HCT116 (cell line): ENCODE data around the gene GRB10. TPM values are rescaled to one million over a fixed set of nuclear protein-coding genes. Genes with fewer than 3 reads are reported as not detected.

Experiments used
- ATAC-seq: fragments of 200-7000 bp; cut with Tn5 transposase; 2 replicates; pipeline ENCODE4 v1.9.1; 2020; ENCODE audit warnings: mild to moderate bottlenecking, moderate library complexity
- BruUV-seq: library from RNA; stranded (reverse); fragments of 400-500 nt; replicated peaks from 2 replicates; lab custom pipeline; 2021; lab: Mats Ljungman, UMichigan
- CTCF ChIA-PET: fragments of 300-600 bp; sonication (Branson Sonifier 250); formaldehyde crosslinking; loops from one replicate; lab custom pipeline; 2021; ENCODE audit warnings: antibody characterized with exemption; lab: Charles Lee
- POLR2A ChIA-PET: fragments of 300-600, 350-600 bp; sonication (Branson Sonifier 250); formaldehyde crosslinking; loops from one replicate; lab custom pipeline; 2021; ENCODE audit warnings: antibody characterized with exemption; lab: Charles Lee
- RAD21 ChIA-PET, 2 experiments: fragments of 300-600 bp; sonication (Branson Sonifier 250); formaldehyde crosslinking; loops; one replicate each; lab custom pipeline; 2023; ENCODE audit warnings: low total read pairs in 2 of 2; ENCODE audit not compliant: uncharacterized antibody in 2 of 2, unreplicated experiment in 2 of 2, low non-redundant PET in 1 of 2; lab: Charles Lee
- DNase-seq: peaks from one replicate; pipeline ENCODE4 v3.0.0-alpha.2; 2010; ENCODE audit warnings: low read depth, low spot score
- H2AFZ ChIP-seq: fragments of 200-600 bp; shearing (Covaris generic), sonication (generic); 2 replicates; pipeline ENCODE4 v1.6.1; 2017; ENCODE audit warnings: low read depth, mixed run types, mixed read lengths, antibody characterized with exemption, low read length; ENCODE audit not compliant: poor library complexity, severe bottlenecking
- H3K27ac ChIP-seq: 2 replicates; pipeline ENCODE4 v1.5.1; 2012; ENCODE audit warnings: low read depth, low read length
- H3K27me3 ChIP-seq: fragments of 200-600 bp; sonication (generic); 2 replicates; pipeline ENCODE4 v1.6.1; 2016; ENCODE audit warnings: mixed run types, low read length, mixed read lengths; ENCODE audit not compliant: insufficient read depth
- H3K36me3 ChIP-seq, 2 experiments: fragments of 200-500 bp in 1 of 2; fragments of 200-600 bp in 1 of 2; sonication (Bioruptor generic) in 1 of 2; sonication (generic) in 1 of 2; 2 replicates each; pipeline versions ENCODE4 v1.5.1 to v1.6.1; 2014 to 2016; ENCODE audit warnings: low read length in 2 of 2, inconsistent platforms in 1 of 2, mixed read lengths in 1 of 2, mixed run types in 1 of 2; ENCODE audit not compliant: insufficient read depth in 2 of 2, control insufficient read depth in 1 of 2
- H3K4me1 ChIP-seq, 2 experiments: fragments of 200-600 bp in 1 of 2; sonication (generic) in 1 of 2; 2 replicates each; pipeline versions ENCODE4 v1.5.1 to v1.6.1; 2012 to 2017; ENCODE audit warnings: low read length in 2 of 2, inconsistent platforms in 1 of 2, mild to moderate bottlenecking in 1 of 2, mixed read lengths in 1 of 2, mixed run types in 1 of 2, moderate library complexity in 1 of 2; ENCODE audit not compliant: insufficient read depth in 2 of 2, control insufficient read depth in 1 of 2
- H3K4me2 ChIP-seq: fragments of 200-600 bp; sonication (generic); 2 replicates; pipeline ENCODE4 v1.6.1; 2017; ENCODE audit warnings: mixed run types, low read length, mixed read lengths
- H3K4me3 ChIP-seq, 2 experiments: fragments of 200-600 bp in 1 of 2; sonication (generic) in 1 of 2; replicated peaks in 1 of 2; 2 replicates each; pipeline ENCODE4 v1.5.1; 2011 to 2016; ENCODE audit warnings: low read length in 2 of 2, control low read depth in 1 of 2, low read depth in 1 of 2, mild to moderate bottlenecking in 1 of 2, mixed read lengths in 1 of 2, mixed run types in 1 of 2
- H3K79me2 ChIP-seq: fragments of 200-600 bp; sonication (generic); 2 replicates; pipeline ENCODE4 v1.6.1; 2017; ENCODE audit warnings: mild to moderate bottlenecking, mixed run types, low read length, moderate library complexity, mixed read lengths; ENCODE audit not compliant: insufficient read depth
- H3K9ac ChIP-seq: fragments of 200-600 bp; sonication (generic); 2 replicates; pipeline ENCODE4 v1.6.1; 2016; ENCODE audit warnings: low read length, mixed read lengths
- H3K9me2 ChIP-seq: fragments of 200-600 bp; sonication (generic), shearing (Covaris generic); 2 replicates; pipeline ENCODE4 v1.6.1; 2017; ENCODE audit warnings: mixed run types, mild to moderate bottlenecking, moderate library complexity; ENCODE audit not compliant: insufficient read depth
- H3K9me3 ChIP-seq, 2 experiments: fragments of 200-500 bp in 1 of 2; fragments of 200-600 bp in 1 of 2; sonication (Bioruptor generic) in 1 of 2; sonication (generic) in 1 of 2; 2 replicates each; pipeline ENCODE4 v1.6.1; 2014 to 2017; ENCODE audit warnings: low read length in 2 of 2, mixed read lengths in 2 of 2, inconsistent platforms in 1 of 2, low read depth in 1 of 2, mild to moderate bottlenecking in 1 of 2, mixed run types in 1 of 2, moderate library complexity in 1 of 2; ENCODE audit not compliant: control insufficient read depth in 1 of 2, insufficient read depth in 1 of 2
- H4K20me1 ChIP-seq: fragments of 200-600 bp; sonication (generic), shearing (Covaris generic); 2 replicates; pipeline ENCODE4 v1.6.1; 2017; ENCODE audit warnings: mixed run types, mild to moderate bottlenecking, moderate library complexity; ENCODE audit not compliant: insufficient read depth
- CEBPB ChIP-seq: IDR thresholded peaks from 2 replicates; pipeline ENCODE4 v1.6.1; 2012; ENCODE audit warnings: low read depth
- ELF1 ChIP-seq: IDR thresholded peaks from 2 replicates; pipeline ENCODE4 v1.6.1; 2012; ENCODE audit warnings: low read depth, borderline replicate concordance
- EZH2 ChIP-seq: fragments of 200-600 bp; sonication (generic); IDR thresholded peaks from 2 replicates; pipeline ENCODE4 v1.6.1; 2017; ENCODE audit warnings: antibody characterized with exemption, mixed run types
- FOSL1 ChIP-seq: IDR thresholded peaks from 2 replicates; pipeline ENCODE4 v1.6.1; 2012; ENCODE audit warnings: low read depth
- RAD21 ChIP-seq: IDR thresholded peaks from 2 replicates; pipeline ENCODE4 v1.6.1; 2012; ENCODE audit warnings: low read depth, mild to moderate bottlenecking
- TCF7L2 ChIP-seq: IDR thresholded peaks from 2 replicates; pipeline ENCODE4 v1.7.0; 2011; ENCODE audit warnings: borderline replicate concordance, inconsistent platforms; ENCODE audit not compliant: insufficient read depth, insufficient read length; ENCODE audit errors: extremely low read depth
- YY1 ChIP-seq: IDR thresholded peaks from 2 replicates; pipeline ENCODE4 v1.6.1; 2011; ENCODE audit warnings: low read length, low read depth, moderate library complexity, mild to moderate bottlenecking; ENCODE audit not compliant: insufficient replicate concordance; ENCODE audit errors: extremely low read depth
- ZFX ChIP-seq: fragments of 450-650 bp; IDR thresholded peaks from 2 replicates; pipeline ENCODE4 v1.6.1; 2017
- ZNF274 ChIP-seq: fragments of 200-500 bp; sonication (Bioruptor generic); IDR thresholded peaks from 2 replicates; pipeline ENCODE4 v1.6.1; 2014; ENCODE audit warnings: mild to moderate bottlenecking, low read depth, low read length, inconsistent platforms
- intact Hi-C: fragments of 100-400 bp; cut with micrococcal nuclease; formaldehyde crosslinking; loops from 2 replicates; pipeline ENCODE4 v1.10.0; 2022
- total RNA-seq: library from RNA; stranded (reverse); gene quantifications from one replicate; pipeline ENCODE4 v1.2.1, GENCODE V29; 2021; ENCODE audit not compliant: unreplicated experiment

The GRB10 gene
- total RNA-seq, 1 experiment from 2014 or later = 37.3 TPM

- intact Hi-C loops = no loop called here
- no peak overlapping the region for H3K4me3 ChIP-seq
- no peaks in the 10 kb centered on the region for H3K79me2 ChIP-seq
- BruUV-seq = no TSS peak
- no peaks in the 10 kb centered on the region for H3K27me3 ChIP-seq
- H3K27ac ChIP-seq = no peak overlapping the region
- no peaks in the 10 kb centered on the region; a peak in 1 of 4 replicates for H3K36me3 ChIP-seq
- no peaks in the 10 kb centered on the region for H3K9me2 ChIP-seq
- H4K20me1 ChIP-seq = no peaks in the 10 kb centered on the region
- no peak for TF ChIP-seq TCF7L2
- no peak for TF ChIP-seq EZH2
- no peak for TF ChIP-seq ELF1
- TF ChIP-seq RAD21 = no peak
- no peak for TF ChIP-seq YY1
- TF ChIP-seq CEBPB = no peak
- TF ChIP-seq ZFX = no peak
- TF ChIP-seq ZNF274 = no peak
- TF ChIP-seq, all 23 proteins: peak for 0
- Histone ChIP-seq H3K9ac (no peak overlapping the region), H2AFZ (no peak overlapping the region), H3K4me1 (peaks cover 6 to 7% of the 10 kb centered on the region in 2 experiments; a peak in 2 of 4 replicates), H3K4me2 (no peak overlapping the region), H3K9me3 (no peaks in the 10 kb centered on the region)
- ATAC-seq (no peak), DNase-seq (no peak)
- RAD21 ChIA-PET = no interaction called here
- POLR2A ChIA-PET = no interaction called here
- CTCF ChIA-PET = interaction anchor here (0.8 kb wide), 1 partner anchor 21 kb away, joined by 3 read pairs; no protein-coding TSS in a partner anchor
Measured at GRCh38 chr7:50629238-50629901, 153.3 kb downstream of the GRB10 start.

- no peak for TF ChIP-seq FOSL1
- CTCF ChIA-PET = interaction anchor here (0.8 kb wide), 1 partner anchor 22 kb away, joined by 3 read pairs; no protein-coding TSS in a partner anchor
- Histone ChIP-seq H3K36me3 (no peaks in the 10 kb centered on the region; a peak in 1 of 4 replicates), H3K27ac (no peak overlapping the region), H3K27me3 (no peaks in the 10 kb centered on the region), H2AFZ (no peak overlapping the region), H3K9me3 (no peaks in the 10 kb centered on the region), H3K9ac (no peak overlapping the region), H3K9me2 (no peaks in the 10 kb centered on the region), H4K20me1 (no peaks in the 10 kb centered on the region), H3K4me1 (peaks cover 6 to 7% of the 10 kb centered on the region in 2 experiments; a peak in 2 of 4 replicates), H3K4me2 (no peak overlapping the region), H3K79me2 (no peaks in the 10 kb centered on the region), H3K4me3 (no peak overlapping the region)
- POLR2A ChIA-PET = no interaction called here
- BruUV-seq = no TSS peak
- no peak for ATAC-seq
- no peak for DNase-seq
- intact Hi-C loops = no loop called here
- RAD21 ChIA-PET = no interaction called here
Measured at GRCh38 chr7:50628434-50629084, 154.1 kb downstream of the GRB10 start.
